Omental fat pad (tissue), 4 donors: Measurements from ENCODE around the gene PCNX4. TPM values are rescaled to one million over a fixed set of nuclear protein-coding genes. Genes with fewer than 3 reads are reported as not detected.
"Not testable (repeated sequence)": the region's sequence is repeated elsewhere in the genome, so short reads cannot be mapped to it uniquely, and the experiment has no call there.

Experiments
- ATAC-seq: fragments of 150-250 bp; one replicate; pipeline ENCODE4 v1.9.1; 2016; ENCODE audit warnings: mild to moderate bottlenecking, moderate library complexity; ENCODE audit not compliant: low FRiP score
- DNase-seq: peaks from one replicate; pipeline ENCODE4 v3.0.0-alpha.2; 2019; ENCODE audit warnings: low spot score
- total RNA-seq, 4 donors: library from RNA; depleted of rRNA; stranded (reverse); fragments of >200 nt; gene quantifications; one replicate each; pipeline ENCODE4 v1.1.0, GENCODE V29; 2016
- TF ChIP-seq, protein P1 (sequence below), 3 donors: fragments of 450-650 bp; IDR thresholded peaks; one replicate each; pipeline ENCODE4 v1.5.1; 2016 to 2017; ENCODE audit warnings: antibody characterized with exemption in 3 of 3, mild to moderate bottlenecking in 3 of 3, moderate library complexity in 2 of 3

PCNX4 gene
- 10 to 100 TPM; 42.3 to 70.5 (median 53.3) TPM for total RNA-seq

DNA sequence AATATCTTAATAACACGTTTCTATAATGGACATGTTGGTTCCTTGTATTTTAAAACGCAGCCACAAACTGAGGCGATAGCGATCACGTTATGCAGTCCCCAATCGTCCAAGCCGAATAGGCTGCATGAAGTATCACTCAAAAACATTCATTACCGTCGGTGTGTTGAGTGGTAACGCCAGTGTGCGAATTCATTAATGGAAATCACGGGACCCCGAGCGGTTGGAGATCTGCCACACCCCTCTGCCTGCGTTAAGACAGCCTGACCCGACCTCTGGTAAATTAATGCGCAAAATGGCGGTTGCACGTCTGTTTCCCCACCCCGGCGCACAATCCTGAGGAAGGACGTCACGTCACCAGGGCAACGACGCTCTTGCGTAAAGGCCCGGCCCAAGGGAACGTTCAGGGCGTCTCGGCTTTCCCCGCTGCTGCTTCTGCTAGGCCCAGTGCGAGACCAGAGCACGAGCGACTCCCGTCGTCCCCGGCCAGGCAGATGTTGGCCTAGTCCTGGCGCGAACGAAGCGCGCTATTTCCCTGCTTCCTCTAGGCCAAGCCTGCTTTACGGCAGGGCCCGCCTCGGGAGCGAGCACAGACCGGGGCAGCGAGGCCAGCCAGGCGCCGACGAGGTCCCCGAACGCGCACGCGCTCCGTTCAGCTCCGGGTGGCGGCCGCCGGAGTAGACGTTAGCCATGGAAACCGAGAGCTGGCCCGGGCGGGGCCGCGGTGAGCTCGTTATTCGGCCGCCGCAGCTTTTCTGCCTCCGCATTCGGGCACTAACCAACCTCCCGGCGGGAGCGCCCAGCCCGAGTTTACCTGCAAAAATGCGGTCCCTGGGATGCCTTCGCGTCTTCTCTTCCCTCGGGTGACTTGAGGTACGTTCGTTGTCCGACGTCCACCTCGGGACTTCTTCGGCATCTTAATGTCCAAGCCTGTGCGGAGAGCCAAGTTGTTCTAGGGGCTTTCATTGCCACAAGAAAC lies at the start of gene PCNX4:
Gene PCNX4 (plus strand): TSS at position 374 of the 976 bp plus-strand sequence. CDS start 15,716 bp downstream, outside the sequence.
- DNase-seq (peak; percentile 90), ATAC-seq (peak; percentile 99)
- TF ChIP-seq, protein P1, sequence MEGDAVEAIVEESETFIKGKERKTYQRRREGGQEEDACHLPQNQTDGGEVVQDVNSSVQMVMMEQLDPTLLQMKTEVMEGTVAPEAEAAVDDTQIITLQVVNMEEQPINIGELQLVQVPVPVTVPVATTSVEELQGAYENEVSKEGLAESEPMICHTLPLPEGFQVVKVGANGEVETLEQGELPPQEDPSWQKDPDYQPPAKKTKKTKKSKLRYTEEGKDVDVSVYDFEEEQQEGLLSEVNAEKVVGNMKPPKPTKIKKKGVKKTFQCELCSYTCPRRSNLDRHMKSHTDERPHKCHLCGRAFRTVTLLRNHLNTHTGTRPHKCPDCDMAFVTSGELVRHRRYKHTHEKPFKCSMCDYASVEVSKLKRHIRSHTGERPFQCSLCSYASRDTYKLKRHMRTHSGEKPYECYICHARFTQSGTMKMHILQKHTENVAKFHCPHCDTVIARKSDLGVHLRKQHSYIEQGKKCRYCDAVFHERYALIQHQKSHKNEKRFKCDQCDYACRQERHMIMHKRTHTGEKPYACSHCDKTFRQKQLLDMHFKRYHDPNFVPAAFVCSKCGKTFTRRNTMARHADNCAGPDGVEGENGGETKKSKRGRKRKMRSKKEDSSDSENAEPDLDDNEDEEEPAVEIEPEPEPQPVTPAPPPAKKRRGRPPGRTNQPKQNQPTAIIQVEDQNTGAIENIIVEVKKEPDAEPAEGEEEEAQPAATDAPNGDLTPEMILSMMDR (IDR thresholded peaks at IDR 0.05) = no peak

DNA sequence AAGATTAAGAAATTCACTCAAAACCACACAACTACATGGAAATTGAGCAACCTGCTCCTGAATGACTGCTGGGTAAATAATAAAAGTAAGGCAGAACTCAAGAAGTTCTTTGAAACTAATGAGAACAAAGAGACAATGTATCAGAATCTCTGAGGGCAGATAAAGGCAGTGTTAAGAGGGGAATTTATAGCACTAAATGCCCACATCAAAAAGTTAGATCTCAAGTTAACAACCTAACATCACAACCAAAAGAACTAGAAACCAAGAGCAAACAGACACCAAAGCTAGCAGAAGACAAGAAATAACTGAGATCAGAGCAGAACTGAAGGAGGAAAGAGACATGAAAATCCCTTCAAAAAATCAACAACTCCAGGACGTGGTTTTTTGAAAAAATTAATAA lies 43.7 kb upstream of the PCNX4 start:
- not testable (repeated sequence) for DNase-seq, ATAC-seq

DNA sequence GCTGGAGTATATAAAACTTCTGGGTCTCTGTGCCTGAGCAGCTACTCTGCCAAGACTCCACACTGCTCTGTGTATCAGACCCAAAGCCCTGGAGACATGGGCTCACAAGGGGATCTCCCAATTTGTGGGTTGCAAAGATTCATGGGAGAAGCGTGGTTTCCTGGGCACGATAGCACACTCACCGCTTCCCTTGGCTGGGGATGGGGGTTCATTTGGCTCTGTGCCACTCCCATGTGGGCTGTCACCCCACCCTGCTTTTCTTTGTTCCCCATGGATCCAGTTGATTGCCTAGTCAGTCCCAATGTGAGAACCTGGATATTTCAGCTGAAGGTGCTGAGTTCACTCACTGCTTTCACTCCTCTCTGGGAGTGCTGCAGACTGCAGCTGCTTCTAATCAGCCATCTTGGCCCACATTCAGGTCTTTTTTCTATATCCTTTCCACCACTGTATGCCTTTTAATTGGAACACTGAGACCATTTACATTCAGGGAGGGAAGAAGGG lies 40.0 kb upstream of the PCNX4 start:
- ATAC-seq = no peak
- no peak for DNase-seq
- TF ChIP-seq, protein P1 (IDR thresholded peaks at IDR 0.05) = no peak

DNA sequence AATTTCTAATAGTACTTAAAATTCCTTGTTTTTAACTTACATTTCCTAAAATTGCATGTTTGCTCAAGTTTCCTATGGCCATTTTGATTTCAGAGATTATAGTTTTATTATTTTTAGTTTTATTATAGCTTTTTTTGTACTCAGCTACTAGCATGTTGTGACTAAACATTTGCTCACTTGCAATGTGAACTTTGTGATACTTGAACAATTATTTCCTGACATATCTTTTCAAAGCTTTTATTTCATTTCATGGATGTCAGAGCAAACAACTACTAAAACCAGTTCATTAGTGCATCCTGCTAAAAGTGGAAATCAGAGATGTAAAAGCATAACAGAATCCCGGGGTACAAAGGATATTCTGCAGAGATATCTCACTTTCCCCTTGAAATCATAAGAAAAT lies 33.6 kb upstream of the PCNX4 start:
- ATAC-seq (no peak), DNase-seq (no peak)
- TF ChIP-seq, protein P1 (IDR thresholded peaks at IDR 0.05) = no peak

DNA sequence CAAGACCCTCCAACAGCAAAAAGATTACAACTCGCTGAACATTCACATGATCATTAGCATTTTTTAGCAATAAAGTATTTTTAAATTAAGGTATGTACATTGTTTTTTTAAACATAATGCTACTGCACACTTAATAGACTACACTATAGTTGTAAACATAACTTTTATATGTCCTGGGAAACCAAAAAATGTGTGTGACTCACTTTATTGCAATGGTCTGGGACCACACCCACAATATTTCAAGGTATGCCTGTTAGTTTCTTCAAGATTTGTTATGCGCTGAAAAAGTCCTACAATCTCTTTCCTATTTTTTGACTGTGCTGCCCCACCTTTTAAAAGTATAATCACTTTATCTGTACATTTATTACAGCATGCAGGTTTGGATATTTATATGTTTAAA lies 30.4 kb upstream of the PCNX4 start:
- DNase-seq = no peak
- TF ChIP-seq, protein P1 (IDR thresholded peaks at IDR 0.05) = no peak
- ATAC-seq = no peak

DNA sequence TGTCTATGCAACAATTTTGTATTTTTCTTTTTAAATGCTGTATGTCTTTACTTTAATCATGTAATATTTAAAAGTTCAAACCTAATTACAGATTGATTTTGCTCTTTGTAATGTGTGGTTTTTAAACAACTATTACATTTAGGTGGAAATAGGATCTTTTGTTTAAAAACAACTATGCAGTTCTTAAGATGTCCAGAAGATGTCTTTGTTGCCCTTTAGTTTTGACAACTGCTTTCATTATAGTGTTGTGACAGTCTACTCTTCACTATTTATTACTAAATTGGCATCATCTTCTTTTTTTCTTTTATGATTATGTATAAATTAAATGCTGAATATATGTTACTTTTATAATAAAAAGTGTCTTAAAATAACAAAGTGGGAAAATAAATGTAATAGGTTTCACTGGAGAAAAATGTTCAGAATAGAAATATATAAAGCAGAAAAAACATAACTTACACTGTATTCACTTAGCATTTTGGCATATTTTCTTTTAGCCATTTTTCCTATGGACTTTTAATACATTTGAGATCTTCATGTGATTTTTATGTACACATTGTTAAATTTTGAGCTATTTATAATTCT lies 27.1 kb upstream of the PCNX4 start:
- no peak for ATAC-seq
- DNase-seq = no peak
- TF ChIP-seq, protein P1 (IDR thresholded peaks at IDR 0.05) = no peak

DNA sequence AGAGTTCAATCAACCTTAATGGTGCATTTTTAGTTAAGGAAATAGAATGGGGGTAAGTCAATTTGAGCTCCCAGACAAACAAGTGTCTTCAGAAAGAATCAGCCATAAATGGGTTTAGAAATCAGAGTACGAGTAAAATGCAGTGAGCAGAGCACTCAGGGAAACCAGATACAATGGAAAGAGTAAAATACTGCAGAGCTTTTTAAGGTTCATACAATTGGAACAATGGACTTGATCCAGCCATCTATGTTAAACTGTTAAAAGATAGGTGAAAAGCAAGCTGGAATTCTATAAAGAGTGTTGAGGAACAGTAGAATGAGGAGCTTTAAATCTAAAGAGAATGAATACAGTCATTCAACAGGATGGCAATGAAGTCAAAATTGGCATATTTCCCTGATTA lies 23.8 kb upstream of the PCNX4 start:
- no peak for ATAC-seq
- TF ChIP-seq, protein P1 (IDR thresholded peaks at IDR 0.05) = no peak
- no peak for DNase-seq
